ENCODE results near the gene RAD23A.

The RAD23A gene

GRCh38 chr19:12986726-12987125 lies 41.1 kb downstream of the RAD23A start:
- no peak for DNase-seq

GRCh38 chr19:12987190-12987589 lies 41.5 kb downstream of the RAD23A start:
- no peak for DNase-seq

- DNase-seq = no peak
These were observed 42.1 kb downstream of the RAD23A start for GRCh38 chr19:12987781-12988180.

GRCh38 chr19:12990431-12990830 lies 44.8 kb downstream of the RAD23A start:
- no peak for DNase-seq

- DNase-seq = no peak
These were observed 45.2 kb downstream of the RAD23A start for GRCh38 chr19:12990853-12991252.

GRCh38 chr19:12991296-12991695 lies 45.6 kb downstream of the RAD23A start:
- DNase-seq = no peak

- DNase-seq = no peak
These were observed 47.1 kb downstream of the RAD23A start for GRCh38 chr19:12992729-12993128.

GRCh38 chr19:12993562-12993961 lies 47.9 kb downstream of the RAD23A start:
- no peak for DNase-seq

GRCh38 chr19:12994701-12995595 lies 49.3 kb downstream of the RAD23A start, which contains the start of gene NFIX:
TSS of gene NFIX (plus strand) at chr19:12995475. CDS start at chr19:12995838, 363 bp downstream.
- DNase-seq = peak; percentile 69

- DNase-seq = peak; percentile 25
These were observed 50.1 kb downstream of the RAD23A start for GRCh38 chr19:12995596-12996405.

GRCh38 chr19:12996406-12997094 lies 50.9 kb downstream of the RAD23A start:
- no peak for DNase-seq

- DNase-seq = no peak
These were observed 51.7 kb downstream of the RAD23A start for GRCh38 chr19:12997179-12997966.

- DNase-seq = no peak
These were observed 52.6 kb downstream of the RAD23A start for GRCh38 chr19:12997967-12998940.

- no peak for DNase-seq
These were observed 55.5 kb downstream of the RAD23A start for GRCh38 chr19:13001166-13001501.

GRCh38 chr19:13001502-13002165 lies 56.0 kb downstream of the RAD23A start:
- no peak for DNase-seq

- no peak for DNase-seq
These were observed 56.7 kb downstream of the RAD23A start for GRCh38 chr19:13002166-13002898.

- no peak for DNase-seq
These were observed 57.4 kb downstream of the RAD23A start for GRCh38 chr19:13003081-13003480.

All from stimulated activated CD4-positive, alpha-beta T cell treated with anti-CD3 and anti-CD28 coated beads, Interleukin-12 subunit alpha, Interleukin-12 subunit beta, amount 100 ng/mL, for 4 hours (primary cell).